ENCODE measurements around the gene INPP5B.

DNA sequence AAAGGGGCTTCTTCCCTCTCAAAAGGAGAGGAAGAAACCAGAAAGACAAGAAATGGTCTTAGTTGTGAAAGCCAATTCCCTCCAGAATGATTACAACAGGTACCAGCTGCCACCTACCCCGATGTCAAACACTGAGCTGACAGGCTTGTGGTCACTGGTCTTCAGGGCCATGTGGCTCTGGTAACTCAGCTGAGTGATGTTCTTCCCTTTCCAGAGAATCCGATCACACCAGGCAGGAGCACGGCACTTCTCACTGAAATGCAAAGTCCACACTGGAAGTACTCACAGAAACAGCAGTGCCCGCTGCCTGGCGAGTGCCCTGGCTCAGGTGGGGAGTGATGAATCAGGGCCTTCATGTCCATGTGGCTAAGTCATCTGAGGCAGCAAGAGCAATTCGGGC, 68.8 kb downstream of the INPP5B start:
- TF ChIP-seq, protein P1, sequence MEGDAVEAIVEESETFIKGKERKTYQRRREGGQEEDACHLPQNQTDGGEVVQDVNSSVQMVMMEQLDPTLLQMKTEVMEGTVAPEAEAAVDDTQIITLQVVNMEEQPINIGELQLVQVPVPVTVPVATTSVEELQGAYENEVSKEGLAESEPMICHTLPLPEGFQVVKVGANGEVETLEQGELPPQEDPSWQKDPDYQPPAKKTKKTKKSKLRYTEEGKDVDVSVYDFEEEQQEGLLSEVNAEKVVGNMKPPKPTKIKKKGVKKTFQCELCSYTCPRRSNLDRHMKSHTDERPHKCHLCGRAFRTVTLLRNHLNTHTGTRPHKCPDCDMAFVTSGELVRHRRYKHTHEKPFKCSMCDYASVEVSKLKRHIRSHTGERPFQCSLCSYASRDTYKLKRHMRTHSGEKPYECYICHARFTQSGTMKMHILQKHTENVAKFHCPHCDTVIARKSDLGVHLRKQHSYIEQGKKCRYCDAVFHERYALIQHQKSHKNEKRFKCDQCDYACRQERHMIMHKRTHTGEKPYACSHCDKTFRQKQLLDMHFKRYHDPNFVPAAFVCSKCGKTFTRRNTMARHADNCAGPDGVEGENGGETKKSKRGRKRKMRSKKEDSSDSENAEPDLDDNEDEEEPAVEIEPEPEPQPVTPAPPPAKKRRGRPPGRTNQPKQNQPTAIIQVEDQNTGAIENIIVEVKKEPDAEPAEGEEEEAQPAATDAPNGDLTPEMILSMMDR (conservative IDR thresholded peaks at IDR 0.05; ENCODE audit: low read depth, low read length): no peak
- no peak for TF ChIP-seq EZH2phosphoT487 (IDR thresholded peaks at IDR 0.05; ENCODE audit: borderline replicate concordance, low read length)

Data from PC-3 (cell line).